Stimulated activated naive CD4-positive, alpha-beta T cell (primary cell): ENCODE measurements around the gene COL16A1.
A peak's percentile ranks its signal among the peaks of the same experiment; 100 is the strongest.
"Not testable (repeated sequence)": the region's sequence is repeated elsewhere in the genome, so short reads cannot be mapped to it uniquely, and the experiment has no call there.

ENCODE experiments used
- DNase-seq, 6 experiments: peaks; one replicate each; lab custom pipeline; 2025; lab: John Stamatoyannopoulos, UW

The COL16A1 gene

DNA sequence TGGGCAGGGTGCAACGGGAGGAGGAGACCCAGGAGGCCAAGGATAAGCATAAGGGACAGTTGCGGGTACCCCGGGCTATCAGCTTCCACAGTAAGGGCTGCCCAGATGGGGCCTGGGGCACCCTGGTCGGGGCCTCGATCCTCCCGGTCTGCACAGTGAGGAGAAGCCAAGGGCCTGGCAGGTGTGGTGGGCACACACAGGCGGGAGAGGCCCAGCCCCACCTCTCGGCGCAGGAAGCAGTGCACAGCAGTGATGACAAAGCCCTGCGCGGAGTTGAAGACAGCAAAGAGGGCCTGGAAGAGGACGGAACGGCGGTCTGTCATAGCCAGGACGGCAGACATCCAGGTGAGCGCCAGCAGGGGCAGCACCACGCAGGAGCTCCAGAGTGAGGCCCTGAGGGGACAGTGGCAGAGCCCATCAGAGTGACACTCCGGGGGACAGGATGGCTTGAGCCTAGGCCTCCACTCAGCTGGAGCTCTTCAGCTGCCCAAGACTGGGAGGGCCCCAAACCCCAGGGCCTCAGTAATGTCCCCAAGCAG lies 29.0 kb upstream of the COL16A1 start:
- no peak for DNase-seq

DNA sequence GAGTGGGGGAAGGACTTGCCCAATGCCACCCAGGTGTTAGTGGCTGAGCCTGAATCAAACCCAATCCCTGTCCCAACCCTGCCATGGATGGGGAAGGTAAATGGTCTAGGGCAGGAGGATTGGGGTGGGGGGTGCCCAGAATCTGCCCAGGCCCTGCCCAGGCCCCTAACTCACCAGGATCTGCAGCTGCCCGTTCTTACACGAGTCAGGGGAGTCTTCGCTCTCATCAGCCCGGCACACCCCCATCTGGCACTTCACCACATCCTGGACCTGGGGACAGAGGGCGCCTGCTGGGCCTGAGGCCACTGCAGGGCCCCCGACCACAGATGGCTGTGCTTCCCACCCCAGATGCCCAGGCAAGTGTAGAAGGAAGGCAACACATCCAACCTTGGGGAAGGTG lies 28.5 kb upstream of the COL16A1 start:
- no peak for DNase-seq

DNA sequence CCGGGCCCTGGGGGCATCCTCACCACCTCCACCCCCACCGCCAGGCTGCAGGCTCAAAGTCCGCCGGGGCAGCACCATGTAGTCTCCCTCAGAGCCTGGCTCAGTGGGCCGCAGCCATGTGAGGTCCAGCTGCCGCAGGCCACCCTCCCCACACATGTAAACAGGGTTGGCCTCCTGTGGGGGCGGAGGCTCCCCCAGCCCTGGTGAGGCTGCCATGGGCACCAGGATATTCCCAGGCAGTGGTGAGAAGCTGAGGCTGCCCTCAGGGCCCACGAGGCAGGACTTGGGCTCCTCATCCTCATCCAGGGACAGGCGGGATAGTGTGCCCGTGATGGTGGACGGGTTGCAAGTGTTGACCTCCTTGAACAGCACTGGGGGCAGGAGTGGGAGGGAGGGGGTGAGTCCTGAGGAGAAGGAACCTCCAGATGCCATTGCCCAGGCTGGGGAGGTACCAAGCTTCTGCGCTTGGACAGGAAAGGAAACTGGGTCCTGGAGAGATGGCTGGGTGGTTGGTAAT lies 27.3 kb upstream of the COL16A1 start:
- no peak for DNase-seq

DNA sequence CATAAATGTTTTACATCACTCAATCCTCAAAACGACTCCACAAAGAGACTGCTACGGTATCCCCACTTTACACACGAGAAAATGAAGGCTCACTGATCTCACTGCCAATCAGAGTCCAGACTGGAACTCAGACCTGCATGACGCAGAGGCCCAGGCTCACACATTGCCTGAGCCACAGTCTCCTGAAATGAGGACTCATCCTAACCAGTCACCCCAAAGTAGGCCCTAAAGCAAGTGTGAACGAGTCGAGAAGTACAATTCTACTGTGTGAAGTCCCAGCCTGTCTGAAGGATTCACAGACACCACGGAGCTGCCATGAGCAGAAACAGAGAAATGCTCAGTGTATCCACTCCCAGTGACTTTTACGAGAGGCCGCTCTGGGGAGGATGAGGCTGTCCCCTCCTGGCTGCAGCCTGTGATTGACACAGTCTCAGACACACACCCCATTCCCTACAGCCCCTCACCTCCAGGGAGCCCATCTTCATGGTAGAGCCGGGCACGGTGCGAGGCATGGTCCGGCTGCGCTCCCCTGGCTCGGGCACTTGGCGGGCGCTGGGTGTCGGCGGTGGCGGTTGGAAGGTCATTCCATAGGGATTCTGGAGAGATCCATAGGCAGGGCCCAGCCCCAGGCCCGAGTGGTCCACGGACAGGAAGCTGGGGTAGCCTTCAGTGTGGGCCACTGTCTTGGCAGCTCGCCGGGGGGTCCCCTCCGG lies 26.7 kb upstream of the COL16A1 start:
- DNase-seq: no peak

DNA sequence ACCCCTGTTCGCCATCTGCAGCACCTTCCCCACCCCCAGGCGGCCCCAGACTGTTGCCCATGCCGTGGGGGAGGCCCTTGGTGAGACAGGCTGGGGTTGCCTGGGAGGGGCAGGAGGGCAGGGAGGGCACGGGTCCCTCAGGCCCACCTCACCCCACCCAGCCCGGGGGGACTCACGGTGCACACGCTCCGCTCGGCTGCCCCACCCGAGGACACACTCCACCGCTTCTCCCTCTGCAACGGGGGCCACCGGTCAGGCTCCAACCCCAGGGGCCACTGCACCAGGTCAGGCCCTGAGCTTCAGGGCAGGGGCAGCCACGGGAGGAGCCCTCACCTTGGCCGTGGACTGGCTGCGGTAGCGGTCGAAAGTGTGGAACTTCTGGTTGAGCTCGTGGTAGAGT lies 24.0 kb upstream of the COL16A1 start:
- DNase-seq: no peak

DNA sequence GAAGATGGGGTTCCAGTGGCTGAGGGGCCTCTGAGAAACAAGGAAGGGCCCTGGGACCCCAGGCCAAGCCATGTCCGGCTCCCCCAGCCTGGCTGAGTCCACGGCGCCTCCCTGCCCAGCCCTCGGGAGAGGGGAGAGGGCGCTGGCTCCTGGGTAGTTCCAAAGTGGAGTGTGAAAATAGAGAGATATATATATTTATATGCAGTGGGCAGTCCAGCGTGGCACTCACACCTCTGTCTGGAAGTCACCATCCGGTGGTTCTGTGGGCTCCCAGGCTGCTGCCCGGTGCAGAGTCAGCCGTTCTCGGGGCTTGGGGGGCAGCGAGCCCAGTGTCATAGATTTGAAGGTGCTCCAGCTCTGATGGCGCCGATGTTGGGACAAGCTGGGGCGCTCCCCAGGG lies 23.4 kb upstream of the COL16A1 start:
- no peak for DNase-seq

DNA sequence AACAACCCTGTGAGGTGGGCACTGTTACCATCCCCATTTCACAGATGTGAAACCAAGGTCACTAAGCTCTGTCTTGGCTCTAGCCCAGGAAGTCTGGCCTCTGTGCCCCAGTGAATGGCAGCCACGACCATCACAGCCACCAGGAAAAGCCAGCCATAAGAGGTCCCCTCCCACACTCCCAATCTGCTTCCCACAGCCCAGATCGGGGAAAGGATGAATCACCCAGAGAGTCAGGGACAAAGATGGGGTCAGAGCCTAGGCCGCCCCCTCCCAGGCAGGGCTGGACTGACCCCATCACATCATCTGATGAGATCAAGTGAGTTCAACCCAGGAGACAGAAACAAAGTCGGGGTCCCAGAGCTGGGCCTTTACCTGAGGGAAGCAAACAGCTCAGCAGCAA lies 22.9 kb upstream of the COL16A1 start:
- DNase-seq: no peak

DNA sequence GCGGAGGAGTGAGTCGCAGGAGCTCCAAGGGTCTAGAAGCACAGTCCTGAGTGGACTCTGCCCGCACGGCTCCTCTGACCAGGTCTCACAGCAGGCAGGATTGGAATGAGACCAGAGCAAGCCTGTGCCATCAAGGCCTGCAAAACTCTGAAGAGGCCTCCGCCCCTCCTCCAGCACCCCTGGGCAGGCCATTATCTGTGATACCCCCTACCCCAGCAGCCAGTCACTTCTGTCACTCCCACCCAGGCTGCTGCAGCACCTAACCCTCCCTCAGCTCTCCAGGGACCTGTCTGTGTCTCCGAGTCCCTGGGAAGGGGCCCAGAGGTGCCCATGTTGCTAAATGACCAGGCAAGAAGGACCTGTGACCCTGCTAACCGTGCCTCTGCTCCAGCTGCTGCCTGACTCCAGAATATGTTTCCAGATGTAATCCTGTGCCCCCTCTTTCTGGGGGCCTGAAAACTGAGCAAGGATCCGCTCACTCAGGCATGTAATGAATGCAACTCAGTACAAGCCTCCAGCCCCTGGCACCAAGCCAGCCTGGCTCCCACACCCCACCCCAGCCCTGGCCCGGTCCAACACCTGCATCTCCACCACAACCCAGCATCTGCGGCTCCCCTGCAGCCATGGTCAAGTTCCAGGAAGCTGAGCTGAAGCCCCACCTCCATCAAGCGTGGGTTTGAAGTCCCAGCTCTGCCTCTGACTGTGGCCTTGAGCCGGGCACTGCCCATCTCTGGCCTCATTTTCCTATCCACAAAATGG lies 22.1 kb upstream of the COL16A1 start:
- DNase-seq: no peak

DNA sequence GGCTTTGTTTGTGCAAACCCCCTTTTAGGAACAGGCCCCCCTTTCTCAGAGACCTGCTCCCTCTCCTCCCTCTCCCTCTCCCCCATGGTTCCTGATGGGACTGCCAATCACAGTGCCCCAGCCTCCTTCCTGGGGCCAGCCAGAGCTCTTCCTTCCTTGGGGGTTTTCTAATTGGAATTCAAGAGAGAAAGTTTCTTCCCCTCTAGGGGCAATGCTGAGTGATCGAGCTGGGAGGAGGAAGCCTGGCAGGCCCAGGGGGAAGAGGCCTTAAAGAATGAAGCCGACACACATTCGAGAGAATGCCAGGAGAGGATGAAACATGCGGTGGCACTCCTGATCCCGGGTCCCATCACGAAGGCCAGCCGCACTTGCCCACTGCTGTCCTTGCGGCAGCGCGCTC lies 21.3 kb upstream of the COL16A1 start:
- DNase-seq: no peak

DNA sequence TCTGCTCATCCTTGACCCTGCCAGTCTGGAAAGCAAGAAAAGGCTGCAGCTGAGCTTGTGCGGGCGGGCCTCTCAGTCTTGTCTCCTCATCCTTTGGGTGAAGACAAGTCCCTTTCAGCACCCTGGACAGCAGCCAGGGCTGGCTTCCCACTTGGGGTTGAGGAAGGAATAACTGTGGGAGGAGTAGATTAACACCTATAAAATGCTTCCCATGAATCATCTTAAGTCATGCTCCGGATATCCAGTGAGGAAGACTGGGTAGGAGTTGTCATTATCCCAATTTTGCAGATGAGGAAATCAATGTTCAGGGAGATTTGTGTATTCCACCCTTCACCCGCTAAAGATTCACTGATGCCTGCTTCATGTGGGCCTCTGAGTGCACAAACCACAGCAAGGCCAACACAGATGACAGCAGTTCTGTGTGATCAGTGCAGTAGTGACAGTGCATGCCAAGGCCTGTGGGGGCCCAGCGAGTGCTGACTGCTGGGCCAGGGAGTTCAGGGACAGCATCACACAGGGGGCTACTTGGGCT lies 20.1 kb upstream of the COL16A1 start:
- DNase-seq: peak in 3 of 6 experiments; percentile 9 to 35 (median 18)

DNA sequence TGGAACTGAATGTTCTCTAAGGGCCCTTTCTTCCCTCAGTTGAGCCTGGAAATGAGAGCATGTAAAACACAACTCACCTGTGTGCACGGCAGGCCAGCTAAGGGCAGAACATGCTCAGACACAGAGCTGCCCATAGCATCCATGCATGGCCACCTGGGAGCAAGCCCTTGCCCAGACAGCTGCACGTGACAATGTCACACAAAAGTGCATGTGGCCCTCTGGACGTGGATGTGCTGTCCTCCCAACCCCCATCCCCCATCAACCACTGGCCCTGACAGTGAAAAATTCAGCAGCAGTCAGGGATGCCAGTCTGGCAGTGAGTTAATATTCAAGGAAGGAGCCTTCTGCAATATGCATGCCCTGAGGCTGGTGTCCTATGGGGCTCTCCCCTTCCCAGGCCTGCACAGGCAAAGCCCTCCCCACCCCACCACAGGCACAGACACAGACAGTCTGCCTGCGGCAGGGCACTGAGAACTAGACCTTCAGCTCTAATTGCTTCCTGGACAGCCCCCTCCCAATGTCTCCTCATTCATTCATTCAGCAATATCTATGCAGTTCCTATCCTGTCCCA lies 14.6 kb upstream of the COL16A1 start:
- no peak for DNase-seq

DNA sequence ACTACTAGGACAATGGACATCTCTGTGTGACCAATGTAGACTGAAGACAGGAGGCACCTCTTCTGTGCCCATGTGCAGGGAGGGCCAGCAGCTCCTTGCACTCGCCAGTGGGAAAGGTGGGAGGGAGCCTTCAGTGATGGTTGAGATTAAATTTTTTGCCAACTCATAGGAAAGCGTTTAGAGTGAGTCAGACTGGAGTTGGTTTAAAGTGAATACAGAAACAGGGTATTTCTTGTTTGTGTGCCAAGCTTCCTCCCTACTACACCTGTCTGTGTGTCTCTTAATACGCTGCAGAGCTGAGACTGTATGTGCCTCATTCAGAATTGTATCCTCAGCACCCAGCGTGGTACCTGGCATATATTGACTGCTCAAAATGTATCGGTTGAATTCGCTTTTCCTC lies 13.5 kb upstream of the COL16A1 start:
- DNase-seq: no peak

DNA sequence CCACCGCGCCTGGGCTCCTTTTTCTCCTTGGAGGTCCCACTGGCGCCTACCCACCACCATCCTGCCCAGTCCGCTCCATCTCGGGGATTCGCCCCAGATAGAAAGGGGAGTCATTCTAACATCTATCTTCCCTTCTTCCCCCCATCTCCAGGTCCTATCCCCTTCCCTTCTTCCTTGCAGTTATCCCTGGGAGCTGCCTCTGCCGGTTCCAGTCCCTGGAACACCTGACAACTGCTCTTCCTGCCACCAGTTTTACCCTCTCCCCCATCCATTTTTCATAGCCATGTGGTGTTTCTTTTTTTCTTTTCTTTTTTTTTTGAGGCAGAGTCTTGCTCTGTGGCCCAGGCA lies 12.0 kb upstream of the COL16A1 start:
- no peak for DNase-seq

DNA sequence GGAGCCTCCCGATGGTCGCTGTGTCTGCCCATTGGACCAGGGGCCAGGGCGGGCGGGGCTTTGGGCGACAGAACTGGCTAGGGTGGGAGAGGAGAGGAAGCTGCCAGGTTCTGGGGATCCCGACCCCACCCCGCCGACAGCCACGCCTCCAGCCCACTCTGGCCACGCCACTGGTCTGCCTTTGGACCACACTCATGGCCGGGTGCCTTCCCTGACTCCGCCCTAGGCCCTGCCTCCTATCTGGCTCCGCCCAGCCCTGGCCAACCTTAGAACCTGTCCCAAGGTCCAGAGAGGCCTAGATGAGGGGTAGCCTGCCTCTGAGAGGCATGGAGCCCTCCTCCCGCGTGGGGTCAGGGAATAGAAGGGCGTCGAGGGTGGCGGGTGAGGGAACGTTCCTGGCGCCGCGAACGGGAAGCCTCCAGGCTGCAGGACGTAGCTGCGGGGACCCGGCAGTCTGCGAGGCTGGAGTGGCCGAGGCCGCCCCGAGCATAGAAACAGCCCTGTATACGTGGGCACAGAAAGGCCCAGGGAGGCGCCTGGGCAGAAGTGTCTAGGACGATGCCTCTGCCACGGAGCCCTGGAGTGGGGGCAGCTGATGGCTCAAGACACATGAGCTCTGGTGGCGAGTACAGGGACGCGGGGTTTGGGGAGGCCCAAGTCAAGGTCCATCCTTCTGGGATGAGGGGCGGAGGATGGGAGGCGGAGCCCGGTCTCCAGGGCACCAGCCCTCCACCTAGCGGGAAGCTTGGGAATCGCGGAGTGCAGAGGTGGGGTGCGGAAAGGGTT lies 11.5 kb upstream of the COL16A1 start:
- DNase-seq: peak in 1 of 6 experiments; percentile 4

DNA sequence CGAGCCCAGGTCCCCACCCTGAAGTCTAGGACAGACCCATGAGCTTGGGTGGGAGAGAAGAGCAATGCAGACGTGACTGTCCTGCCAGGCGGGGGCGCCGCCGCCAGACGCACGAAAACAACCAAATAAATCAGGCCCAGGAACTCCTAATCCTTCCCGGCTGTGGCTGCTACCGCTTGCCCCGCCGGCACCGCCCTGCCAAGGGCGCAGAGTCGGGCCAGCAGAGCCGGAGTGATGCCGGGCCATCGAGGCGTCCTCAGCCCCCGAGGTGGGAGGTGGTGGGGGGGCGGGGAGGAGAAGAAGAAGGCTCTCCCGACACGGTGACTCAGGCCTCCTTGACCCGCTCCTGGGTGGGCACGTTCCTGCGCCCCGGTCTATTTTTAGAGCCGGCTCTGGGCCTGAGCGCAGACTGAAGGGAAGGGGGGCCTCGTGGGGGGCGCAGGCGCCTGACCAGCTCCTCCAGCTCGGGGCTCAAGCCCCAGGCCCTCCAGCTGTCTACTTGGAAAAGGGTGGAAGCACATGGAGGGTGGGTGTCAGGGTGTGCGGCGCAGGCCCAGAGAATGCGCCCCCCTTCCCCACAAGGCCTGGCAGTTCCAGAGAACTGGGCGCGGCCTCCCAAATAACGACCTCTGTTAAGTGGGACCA lies 10.7 kb upstream of the COL16A1 start:
- peak in 3 of 6 experiments; percentile 12 to 22 (median 16) for DNase-seq

DNA sequence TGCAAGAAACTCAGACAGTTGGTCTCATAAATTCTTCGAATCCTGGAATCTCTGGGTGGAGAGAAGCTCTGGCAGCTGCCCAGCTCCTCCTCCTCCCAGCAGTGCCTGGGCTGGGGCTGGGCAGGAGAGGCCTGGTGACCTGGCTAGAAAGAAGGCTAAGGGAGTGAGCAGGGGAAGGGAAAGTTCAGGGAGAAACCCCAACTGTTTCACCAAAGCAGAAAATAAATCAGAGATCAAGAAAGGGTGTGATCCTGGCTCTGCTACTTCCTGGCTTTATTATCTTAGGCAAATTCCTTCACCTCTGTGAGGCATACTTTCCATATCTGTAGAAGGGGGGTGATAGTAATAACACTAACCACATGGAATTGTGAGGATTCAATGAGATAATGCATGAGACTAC lies 8.8 kb upstream of the COL16A1 start:
- no peak for DNase-seq

DNA sequence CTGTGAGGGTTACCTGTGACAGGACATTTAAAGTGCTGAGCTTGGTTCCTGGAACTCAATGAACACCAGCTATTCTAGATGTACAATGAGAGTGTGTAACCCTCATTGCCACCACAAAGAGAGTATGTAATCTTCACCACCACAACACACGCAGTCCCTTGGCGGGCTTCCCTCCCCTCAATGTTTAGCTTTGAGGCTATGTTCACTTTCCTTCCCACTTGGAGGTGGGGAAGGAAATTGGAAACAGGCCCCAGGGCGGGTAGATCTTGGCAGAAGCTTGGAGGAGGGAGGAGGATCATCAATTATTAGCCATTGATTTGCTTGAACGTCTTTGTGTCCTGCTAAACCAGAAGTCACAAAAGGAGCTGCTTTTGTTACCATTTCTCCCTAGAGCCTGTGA lies 8.3 kb upstream of the COL16A1 start:
- DNase-seq: no peak

DNA sequence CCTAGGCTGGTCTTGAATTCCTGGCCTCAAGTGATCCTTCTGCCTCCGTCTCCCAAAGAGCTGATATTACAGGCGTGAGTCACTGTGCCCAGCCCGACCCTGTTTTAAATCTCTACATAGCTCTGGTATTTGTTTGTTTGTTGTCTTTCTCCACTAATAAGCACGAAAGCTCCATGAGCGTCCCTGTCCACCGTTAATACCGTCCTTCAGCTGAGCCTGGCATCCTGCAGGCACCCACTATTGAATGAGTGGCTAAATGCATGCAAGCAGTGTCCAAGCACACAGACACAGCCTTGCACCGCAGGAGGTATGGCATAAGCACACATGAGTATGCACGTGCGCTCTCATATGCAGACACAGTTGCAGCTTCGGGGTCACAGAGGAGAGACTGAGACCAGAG lies 4.5 kb upstream of the COL16A1 start:
- no peak for DNase-seq

DNA sequence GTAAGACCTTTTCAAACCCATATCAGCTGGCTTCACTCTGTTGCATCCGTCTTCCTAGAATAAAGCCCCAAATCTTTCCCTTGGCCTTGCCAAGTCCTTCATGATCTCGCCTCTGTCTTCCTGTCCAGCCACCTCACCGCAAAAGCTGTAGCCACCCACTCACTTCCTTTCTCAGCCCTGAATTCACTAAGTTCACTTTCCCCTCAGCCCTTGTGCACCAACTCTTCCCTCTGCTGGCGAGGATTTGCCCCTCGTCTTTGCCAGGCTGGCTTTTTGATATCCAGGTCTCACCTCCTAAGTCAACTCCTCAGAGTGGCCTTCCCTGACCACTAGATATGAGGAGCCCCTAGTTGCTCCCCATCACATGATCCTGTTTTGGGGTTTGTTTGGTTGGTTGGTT lies 3.9 kb upstream of the COL16A1 start:
- no peak for DNase-seq

DNA sequence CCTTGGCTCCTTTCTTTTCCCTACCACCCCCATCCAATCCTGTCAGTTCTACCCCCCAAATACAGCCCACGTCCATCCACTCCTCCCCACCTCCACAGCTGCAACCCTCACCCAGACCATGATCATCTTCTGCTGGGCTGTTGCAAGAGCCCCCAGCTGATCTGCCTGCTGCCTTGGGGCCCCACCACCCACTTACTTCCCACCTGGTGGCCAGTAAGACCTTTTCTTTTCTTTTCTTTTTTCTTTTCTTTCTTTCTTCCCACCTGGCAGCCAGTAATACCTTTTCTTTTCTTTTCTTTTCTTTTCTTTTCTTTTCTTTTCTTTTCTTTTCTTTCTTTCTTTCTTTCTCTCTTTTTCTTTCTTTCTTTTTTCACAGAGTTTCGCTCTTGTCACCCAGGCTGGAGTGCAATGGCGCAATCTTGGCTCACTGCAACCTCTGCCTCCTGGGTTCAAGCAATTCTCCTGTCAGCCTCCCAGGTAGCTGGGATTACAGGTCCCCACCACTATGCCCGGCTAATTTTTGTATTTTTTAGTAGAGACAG lies 3.3 kb upstream of the COL16A1 start:
- DNase-seq: not testable (repeated sequence)
